H1 (cell line): ENCODE data around the gene ENAH. TPM values are rescaled to one million over a fixed set of nuclear protein-coding genes. Genes with fewer than 3 reads are reported as not detected.
A peak's percentile ranks its signal among the peaks of the same experiment; 100 is the strongest.

Source experiments
- CTCF ChIA-PET: fragments of 300-600 bp; sonication (Branson Sonifier 250); formaldehyde crosslinking; loops from one replicate; lab custom pipeline; 2021; ENCODE audit not compliant: partially characterized antibody; lab: Charles Lee
- POLR2A ChIA-PET: fragments of 300-600 bp; sonication (Branson Sonifier 250); formaldehyde crosslinking; loops from one replicate; lab custom pipeline; 2021; ENCODE audit warnings: inconsistent platforms; ENCODE audit not compliant: partially characterized antibody; lab: Charles Lee
- DNase-seq, 2 experiments: peaks; one replicate each; pipeline versions ENCODE4 v3.0.0 to v3.0.0-alpha.2; 2010 to 2022; ENCODE audit warnings: low spot score in 2 of 2, low read depth in 1 of 2, mixed read lengths in 1 of 2
- FAIRE-seq: peaks from 2 replicates; lab custom pipeline; 2011; peaks lifted over from hg19 to GRCh38; lab: Jason Lieb, UNC
- H2AFZ ChIP-seq: 2 replicates; pipeline ENCODE4 v1.8.1; 2012; ENCODE audit warnings: low read length, inconsistent platforms
- H2AK5ac ChIP-seq: 2 replicates; pipeline ENCODE4 v1.6.1; 2013; ENCODE audit warnings: low read depth, low read length
- H2BK120ac ChIP-seq: replicated peaks from 2 replicates; pipeline ENCODE3; 2013; ENCODE audit warnings: low read depth, low read length, inconsistent platforms
- H2BK12ac ChIP-seq: 2 replicates; pipeline ENCODE4 v1.6.1; 2013; ENCODE audit warnings: low read depth, low read length
- H2BK15ac ChIP-seq: 2 replicates; pipeline ENCODE4 v1.6.1; 2013; ENCODE audit warnings: low read length
- H2BK20ac ChIP-seq: 2 replicates; pipeline ENCODE4 v1.6.1; 2013; ENCODE audit warnings: low read length
- H2BK5ac ChIP-seq: 2 replicates; pipeline ENCODE4 v1.6.1; 2013; ENCODE audit warnings: low read depth, low read length
- H3K14ac ChIP-seq: 2 replicates; pipeline ENCODE4 v1.6.1; 2013; ENCODE audit warnings: inconsistent platforms; ENCODE audit not compliant: insufficient read length
- H3K18ac ChIP-seq: 2 replicates; pipeline ENCODE4 v1.6.1; 2013; ENCODE audit warnings: low read length; ENCODE audit errors: extremely low read depth
- H3K23ac ChIP-seq: 2 replicates; pipeline ENCODE4 v1.6.1; 2013; ENCODE audit warnings: inconsistent platforms; ENCODE audit not compliant: insufficient read length
- H3K23me2 ChIP-seq: 2 replicates; pipeline ENCODE4 v1.6.1; 2013; ENCODE audit warnings: low read depth, low read length
- H3K27ac ChIP-seq: 2 replicates; pipeline ENCODE4 v1.6.1; 2011; ENCODE audit warnings: low read depth, low read length, inconsistent platforms
- H3K27me3 ChIP-seq, 4 experiments: replicated peaks in 1 of 4; 1 replicate in 1 of 4; 2 replicates in 3 of 4; pipeline versions ENCODE4 v1.6.1 to v1.8.1; 2011 to 2013; ENCODE audit warnings: low read length in 3 of 4, mild to moderate bottlenecking in 3 of 4, inconsistent platforms in 2 of 4, mixed read lengths in 2 of 4, moderate library complexity in 1 of 4; ENCODE audit not compliant: control insufficient read depth in 3 of 4, insufficient read depth in 3 of 4; ENCODE audit errors: extremely low read depth in 1 of 4
- H3K36me3 ChIP-seq, 4 experiments: 2 replicates each; pipeline versions ENCODE4 v1.6.1 to v1.8.1; 2011 to 2013; ENCODE audit warnings: mild to moderate bottlenecking in 4 of 4, low read length in 3 of 4, moderate library complexity in 2 of 4, control low read depth in 1 of 4, inconsistent platforms in 1 of 4; ENCODE audit not compliant: insufficient read depth in 4 of 4, control insufficient read depth in 2 of 4
- H3K4ac ChIP-seq: replicated peaks from 2 replicates; pipeline ENCODE3; 2013; ENCODE audit warnings: low read length, low read depth, mixed read lengths, inconsistent platforms; ENCODE audit not compliant: insufficient read length
- H3K4me1 ChIP-seq, 4 experiments: replicated peaks in 1 of 4; 1 replicate in 1 of 4; 2 replicates in 3 of 4; pipeline versions ENCODE4 v1.6.1 to v1.8.1; 2011 to 2013; ENCODE audit warnings: low read length in 3 of 4, inconsistent platforms in 2 of 4, mixed read lengths in 1 of 4; ENCODE audit not compliant: insufficient read depth in 4 of 4, control insufficient read depth in 3 of 4
- H3K4me2 ChIP-seq, 2 experiments: 2 replicates each; pipeline versions ENCODE4 v1.6.1 to v1.8.1; 2011 to 2013; ENCODE audit warnings: low read depth in 2 of 2, low read length in 2 of 2, control low read depth in 1 of 2, inconsistent platforms in 1 of 2, mild to moderate bottlenecking in 1 of 2; ENCODE audit not compliant: insufficient read depth in 1 of 2
- H3K4me3 ChIP-seq, 4 experiments: fragments of 200-600, 300-600 bp in 1 of 4; sonication (generic), shearing (Covaris generic), sonication (Bioruptor Twin) in 1 of 4; 2 replicates each; pipeline versions ENCODE4 v1.5.1 to v1.8.1; 2011 to 2016; ENCODE audit warnings: low read length in 4 of 4, low read depth in 3 of 4, control low read depth in 2 of 4, inconsistent platforms in 2 of 4, mild to moderate bottlenecking in 2 of 4, mixed read lengths in 1 of 4, moderate library complexity in 1 of 4; ENCODE audit not compliant: insufficient read depth in 2 of 4; ENCODE audit errors: extremely low read depth in 1 of 4
- H3K56ac ChIP-seq: replicated peaks from 2 replicates; pipeline ENCODE3; 2013; ENCODE audit warnings: low read depth, mild to moderate bottlenecking, mixed read lengths, low read length, inconsistent platforms; ENCODE audit not compliant: insufficient read length
- H3K79me1 ChIP-seq: 2 replicates; pipeline ENCODE4 v1.6.1; 2013; ENCODE audit warnings: low read depth, low read length, control low read depth
- H3K79me2 ChIP-seq, 2 experiments: 2 replicates each; pipeline versions ENCODE4 v1.6.1 to v1.8.1; 2012 to 2013; ENCODE audit warnings: low read length in 2 of 2, mild to moderate bottlenecking in 2 of 2, inconsistent platforms in 1 of 2; ENCODE audit not compliant: insufficient read depth in 2 of 2, control insufficient read depth in 1 of 2
- H3K9ac ChIP-seq, 4 experiments: replicated peaks in 1 of 4; 1 replicate in 1 of 4; 2 replicates in 3 of 4; pipeline versions ENCODE4 v1.6.1 to v1.8.1; 2011 to 2013; ENCODE audit warnings: low read depth in 3 of 4, low read length in 3 of 4, control low read depth in 2 of 4, mild to moderate bottlenecking in 2 of 4, moderate library complexity in 2 of 4, inconsistent platforms in 1 of 4; ENCODE audit errors: extremely low read depth in 1 of 4
- H3K9me3 ChIP-seq, 2 experiments: 2 replicates each; pipeline versions ENCODE4 v1.6.1 to v1.8.1; 2012 to 2013; ENCODE audit warnings: mild to moderate bottlenecking in 2 of 2, moderate library complexity in 2 of 2, control low read depth in 1 of 2, inconsistent platforms in 1 of 2, low read depth in 1 of 2, low read length in 1 of 2, mixed read lengths in 1 of 2; ENCODE audit not compliant: insufficient read depth in 2 of 2
- H4K20me1 ChIP-seq, 2 experiments: replicated peaks in 1 of 2; 2 replicates each; pipeline versions ENCODE3 to v1.8.1; 2011 to 2013; ENCODE audit warnings: inconsistent platforms in 2 of 2, low read length in 2 of 2, mild to moderate bottlenecking in 1 of 2; ENCODE audit not compliant: insufficient read depth in 2 of 2, control insufficient read depth in 1 of 2
- H4K5ac ChIP-seq: 2 replicates; pipeline ENCODE4 v1.6.1; 2013; ENCODE audit warnings: low read length, low read depth, mixed read lengths, inconsistent platforms; ENCODE audit not compliant: insufficient read length
- H4K8ac ChIP-seq: 2 replicates; pipeline ENCODE4 v1.8.0; 2013; ENCODE audit warnings: mild to moderate bottlenecking, moderate library complexity, low read length, inconsistent platforms; ENCODE audit not compliant: insufficient read depth; ENCODE audit errors: extremely low read depth
- H4K91ac ChIP-seq: replicated peaks from 2 replicates; pipeline ENCODE3; 2013; ENCODE audit warnings: low read length, mixed read lengths, inconsistent platforms; ENCODE audit not compliant: insufficient read length
- BRCA1 ChIP-seq: IDR thresholded peaks from 2 replicates; pipeline ENCODE4 v1.6.1; 2012; ENCODE audit warnings: low read depth, low read length, improper control_type of control experiment
- CTBP2 ChIP-seq: IDR thresholded peaks from 2 replicates; pipeline ENCODE4 v1.7.0; 2011; ENCODE audit warnings: borderline replicate concordance, mild to moderate bottlenecking, moderate library complexity, mixed read lengths, low read length; ENCODE audit not compliant: insufficient read depth, insufficient read length
- EGR1 ChIP-seq: IDR thresholded peaks from 2 replicates; pipeline ENCODE4 v1.6.1; 2011; ENCODE audit warnings: low read depth, low read length, borderline replicate concordance
- GABPA ChIP-seq: IDR thresholded peaks from 2 replicates; pipeline ENCODE4 v1.6.1; 2011; ENCODE audit warnings: mild to moderate bottlenecking, low read length, moderate library complexity, borderline replicate concordance; ENCODE audit not compliant: insufficient read depth
- JUND ChIP-seq: IDR thresholded peaks from 2 replicates; pipeline ENCODE4 v1.6.1; 2011; ENCODE audit warnings: mild to moderate bottlenecking, improper control_type of control experiment, low read length
- KDM1A ChIP-seq: fragments of 200-600, 300-600 bp; sonication (generic); IDR thresholded peaks from 2 replicates; pipeline ENCODE4 v1.7.1; 2016; ENCODE audit warnings: mild to moderate bottlenecking, low read length, borderline replicate concordance
- KDM5A ChIP-seq: fragments of 200-600 bp; IDR thresholded peaks from 2 replicates; pipeline ENCODE4 v1.7.1; 2012; ENCODE audit warnings: mild to moderate bottlenecking, low read length, inconsistent platforms, mixed read lengths
- MAFK ChIP-seq: IDR thresholded peaks from 2 replicates; pipeline ENCODE4 v1.6.1; 2012; ENCODE audit warnings: low read depth, mild to moderate bottlenecking, improper control_type of control experiment, low read length
- NANOG ChIP-seq: IDR thresholded peaks from 2 replicates; pipeline ENCODE4 v1.6.1; 2011; ENCODE audit warnings: low read length, low read depth, mild to moderate bottlenecking, inconsistent platforms; ENCODE audit not compliant: insufficient read depth, poor library complexity, severe bottlenecking
- RBBP5 ChIP-seq: IDR thresholded peaks from 2 replicates; pipeline ENCODE4 v1.7.1; 2012; ENCODE audit warnings: low read depth, mild to moderate bottlenecking, inconsistent platforms, low read length, moderate library complexity, borderline replicate concordance
- RXRA ChIP-seq: IDR thresholded peaks from 2 replicates; pipeline ENCODE4 v1.6.1; 2011; ENCODE audit warnings: low read depth, mild to moderate bottlenecking, low read length, moderate library complexity; ENCODE audit not compliant: insufficient read depth
- SP2 ChIP-seq: IDR thresholded peaks from 2 replicates; pipeline ENCODE4 v1.6.1; 2012; ENCODE audit warnings: mild to moderate bottlenecking, low read length, inconsistent platforms
- YY1 ChIP-seq: IDR thresholded peaks from 2 replicates; pipeline ENCODE4 v1.6.1; 2011; ENCODE audit warnings: low read depth, mild to moderate bottlenecking, low read length
- WGBS, 2 experiments: shearing (Covaris generic) in 1 of 2; methylation state at CpG; one replicate each; pipeline versions ENCODE4 v1.1.6 to v1.1.7; 2013 to 2015; ENCODE audit warnings: low lambda C conversion rate in 2 of 2, mixed read lengths in 2 of 2, inconsistent platforms in 1 of 2, low coverage in 1 of 2, missing lambda C conversion rate in 1 of 2; ENCODE audit not compliant: insufficient replicate concordance in 2 of 2, insufficient coverage in 1 of 2, insufficient read length in 1 of 2; ENCODE audit errors: extremely low coverage in 1 of 2, missing lambda C conversion rate in 1 of 2; 5-methylcytosine and 5-hydroxymethylcytosine counted together
- polyA plus RNA-seq, 7 experiments: library from polyadenylated mRNA; depleted of rRNA in 3 of 7; stranded (reverse) in 5 of 7; unstranded in 2 of 7; fragments of >200 nt in 5 of 7; fragments of 200-250 nt in 2 of 7; gene quantifications; 1 replicate in 5 of 7; 2 replicates in 1 of 7; 4 replicates in 1 of 7; pipeline versions ENCODE4 v1.2.1 to v1.2.3, GENCODE V29; 2011 to 2013; ENCODE audit warnings: missing spikeins in 2 of 7, mixed read lengths in 2 of 7
- total RNA-seq: library from RNA; stranded (reverse); fragmentation: NEBNext Ultra II Directional; extraction: Animal tissue kit (Norgen Biotek cat#: 25700); gene quantifications from 2 replicates; pipeline ENCODE4 v1.2.1, GENCODE V29; 2021

The ENAH gene
- total and polyA plus RNA-seq, 2 of the 8 experiments (the other 6 are each of a cell fraction or from before 2014, with no cell fraction given), result 39.1 to 335 TPM

DNA sequence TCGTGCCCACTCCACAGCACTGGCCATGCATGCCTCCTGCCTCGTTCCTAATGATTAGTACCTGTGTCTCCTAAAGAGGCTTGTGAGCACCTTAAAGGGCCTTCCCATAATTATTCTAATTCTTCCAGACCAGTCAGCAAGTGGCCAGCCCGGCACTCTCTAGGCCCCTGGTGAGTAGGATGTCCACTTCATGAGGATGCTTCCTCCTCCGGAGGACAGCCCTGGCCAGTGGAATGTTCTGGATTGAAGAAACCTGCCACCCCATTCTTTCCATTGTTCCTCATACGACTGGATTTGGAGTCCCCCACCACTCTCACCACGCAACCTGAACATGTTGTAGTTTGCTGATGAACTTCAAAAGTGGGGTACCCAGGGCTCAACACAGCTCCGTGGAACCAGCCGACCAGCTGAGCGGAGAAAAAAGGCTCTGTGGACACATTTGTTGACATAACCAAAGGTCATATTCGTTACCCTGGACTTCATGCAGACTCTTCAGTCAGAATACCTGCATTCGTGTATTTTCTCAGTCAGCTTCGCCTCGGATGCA lies 178.4 kb downstream of the ENAH start:
- H3K4ac ChIP-seq, result no peak overlapping the region
- H2BK20ac ChIP-seq, result no peak overlapping the region
- H2BK12ac ChIP-seq, result peak overlapping the region; percentile 27; the same call in 1 of the 2 replicates
- no peaks in the 10 kb centered on the region for H3K79me1 ChIP-seq
- H3K23ac ChIP-seq, result no peak overlapping the region
- WGBS, 2 experiments, result 56% methylated on average over 13 of the region's 13 CpGs; no CpG with 5 or more reads in 1 of the 2 experiments
- H4K5ac ChIP-seq, result no peak overlapping the region
- H4K91ac ChIP-seq, result no peak overlapping the region
- no peak overlapping the region for H3K4me3 ChIP-seq
- H3K18ac ChIP-seq, result no peak overlapping the region
- no peaks in the 10 kb centered on the region for H3K9me3 ChIP-seq
- peak overlapping the region; percentile 46; the same call in 1 of the 2 replicates for H2BK15ac ChIP-seq
- no peak overlapping the region for H3K9ac ChIP-seq
- H3K36me3 ChIP-seq, result no peaks in the 10 kb centered on the region
- H3K4me2 ChIP-seq, result no peak overlapping the region
- H3K27ac ChIP-seq, result no peak overlapping the region
- H3K4me1 ChIP-seq, result peaks cover 0 to 6% (median 1%) of the 10 kb centered on the region in 4 experiments; a peak in 4 of 7 replicates
- no peaks in the 10 kb centered on the region for H4K20me1 ChIP-seq
- no peaks in the 10 kb centered on the region for H3K23me2 ChIP-seq
- no peak overlapping the region for H2AFZ ChIP-seq
- ChIA-PET POLR2A (interaction anchor here (1.0 to 1.5 kb wide), 5 partner anchors 10 to 371 kb away, joined by 3 to 7 read pairs (median 3); partner anchors contain the start of gene SRP9), CTCF (interaction anchor here (0.6 to 18.7 kb wide), 102 partner anchors 9 to 517 kb away, joined by 3 to 229 read pairs (median 4); partner anchors contain the start of genes ENAH, EPHX1, LEFTY1 and LEFTY2)
- FAIRE-seq (no peak), DNase-seq (no peak)
- H3K56ac ChIP-seq, result no peak overlapping the region
- H2BK120ac ChIP-seq, result no peak overlapping the region
- no peak overlapping the region for H2AK5ac ChIP-seq
- no peaks in the 10 kb centered on the region for H3K27me3 ChIP-seq
- H3K79me2 ChIP-seq, result no peaks in the 10 kb centered on the region
- no peak overlapping the region for H4K8ac ChIP-seq
- H3K14ac ChIP-seq, result no peak overlapping the region
- H2BK5ac ChIP-seq, result no peak overlapping the region
- TF ChIP-seq SP2 (no peak), YY1 (no peak), CTBP2 (no peak), KDM5A (no peak), GABPA (no peak), RBBP5 (no peak), RXRA (no peak), NANOG (no peak), MAFK (no peak), KDM1A (no peak), JUND (no peak), EGR1 (no peak), BRCA1 (no peak)
